GM20000 (cell line): Measurements from ENCODE around the gene B3GNT8.

Experiments used
- DNase-seq: peaks from one replicate; pipeline ENCODE4 v3.0.0; 2012; ENCODE audit warnings: low spot score
- CTCF ChIP-seq: IDR thresholded peaks from 2 replicates; pipeline ENCODE4 v1.5.1; 2012; ENCODE audit warnings: mild to moderate bottlenecking, control low read depth; ENCODE audit errors: extremely low read depth, missing control alignments

The B3GNT8 gene

GRCh38 chr19:41421314-41421713 is 5.9 kb downstream of the B3GNT8 start:
- no peak for DNase-seq
- TF ChIP-seq CTCF = no peak

GRCh38 chr19:41420101-41420880 is 6.9 kb downstream of the B3GNT8 start:
- DNase-seq = no peak
- TF ChIP-seq CTCF = no peak

GRCh38 chr19:41416194-41416674 is 10.9 kb downstream of the B3GNT8 start:
- no peak for TF ChIP-seq CTCF
- DNase-seq = no peak

GRCh38 chr19:41415154-41415571 is 12.0 kb downstream of the B3GNT8 start:
- no peak for DNase-seq

GRCh38 chr19:41414461-41414860 is 12.7 kb downstream of the B3GNT8 start:
- TF ChIP-seq CTCF = no peak

More at GRCh38 chr19:41415154-41415571, 12.0 kb downstream of the B3GNT8 start:
- no peak for TF ChIP-seq CTCF

GRCh38 chr19:41413947-41414346 is 13.2 kb downstream of the B3GNT8 start:
- no peak for DNase-seq
- no peak for TF ChIP-seq CTCF

More at GRCh38 chr19:41414461-41414860, 12.7 kb downstream of the B3GNT8 start:
- DNase-seq = no peak

- no peak for DNase-seq
- TF ChIP-seq CTCF = no peak
Measured at GRCh38 chr19:41412953-41413352, 14.2 kb downstream of the B3GNT8 start.
